ENCODE results near the gene NGFR. TPM values are rescaled to one million over a fixed set of nuclear protein-coding genes. Genes with fewer than 3 reads are reported as not detected.

The NGFR gene
- total RNA-seq, 2 experiments from 2014 or later: 0.10 to 1.1 TPM

DNA sequence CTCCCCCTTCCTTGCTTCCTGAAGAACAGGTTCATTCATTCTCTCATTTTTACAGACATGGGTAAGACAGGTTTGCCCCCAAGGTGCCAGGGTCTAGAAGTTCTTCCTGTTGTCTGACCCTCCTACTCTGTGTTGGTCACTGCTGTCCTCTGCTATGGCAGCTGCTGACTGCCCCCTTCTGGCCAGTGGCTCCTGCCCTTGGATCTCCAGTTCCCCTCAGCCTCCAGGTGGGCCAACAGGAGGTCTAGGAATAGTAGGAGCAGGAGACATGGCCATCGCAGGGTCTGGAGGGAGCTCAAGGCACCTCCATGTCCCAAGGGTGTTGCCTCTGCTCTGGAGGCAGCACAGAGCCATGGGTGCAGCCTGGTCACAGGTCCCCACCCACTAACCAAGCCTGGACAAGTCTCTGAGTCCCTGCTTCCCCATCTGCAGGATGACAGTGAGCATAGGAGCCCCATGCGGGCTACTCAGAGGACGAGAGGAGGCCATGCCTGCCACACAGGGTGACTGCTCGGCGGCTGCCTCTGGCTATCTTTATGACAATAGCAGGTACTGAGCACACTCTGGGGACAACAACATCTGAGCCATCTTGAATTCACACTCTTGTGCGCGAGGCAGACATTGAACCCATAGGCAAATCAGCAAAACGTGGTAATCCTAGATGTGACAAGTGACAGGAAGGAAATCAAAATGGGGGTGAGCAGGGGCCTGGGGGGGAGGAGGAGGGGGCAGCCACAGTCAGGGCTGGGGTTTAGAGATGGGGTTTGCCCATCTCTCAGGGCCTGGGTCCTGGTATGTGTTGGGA lies 53.6 kb downstream of the NGFR start:
- H3K9me3 ChIP-seq (ENCODE audit: low read length): no peaks in the 10 kb centered on the region
- POLR2A ChIA-PET: no interaction called here
- no peaks in the 10 kb centered on the region for H3K79me2 ChIP-seq (ENCODE audit: insufficient read depth, low read depth, low read length)
- BruUV-seq (replicated peaks): no TSS peak
- intact Hi-C loops (cut with micrococcal nuclease; ENCODE audit: unreplicated experiment): no loop called here
- no peak overlapping the region for H2AFZ ChIP-seq (ENCODE audit: low read length)
- H3K9me2 ChIP-seq (ENCODE audit: insufficient read depth, low read length): no peaks in the 10 kb centered on the region
- CTCF ChIA-PET (ENCODE audit: unreplicated experiment): no interaction called here
- no peaks in the 10 kb centered on the region for H4K20me1 ChIP-seq (ENCODE audit: insufficient read depth, low read length)
- H3K4me1 ChIP-seq (ENCODE audit: insufficient read depth, low read length, poor library complexity, severe bottlenecking): no peaks in the 10 kb centered on the region
- TF ChIP-seq EZH2phosphoT487 (IDR thresholded peaks at IDR 0.05; ENCODE audit: borderline replicate concordance, low read depth, low read length) (no peak), CTCF (conservative IDR thresholded peaks at IDR 0.05; ENCODE audit: low read length) (peak; percentile 58)
- no peaks in the 10 kb centered on the region for H3K36me3 ChIP-seq (ENCODE audit: insufficient read depth, low read length)
- no peak overlapping the region for H3K4me2 ChIP-seq (ENCODE audit: low read length)
- no peak for DNase-seq (ENCODE audit: low spot score)
- no peak overlapping the region for H3K27ac ChIP-seq (ENCODE audit: low read depth, low read length, poor library complexity, severe bottlenecking)
- no peak overlapping the region for H3K4me3 ChIP-seq (ENCODE audit: low read depth, low read length, poor library complexity, severe bottlenecking)

- Histone ChIP-seq H3K4me3 (ENCODE audit: low read depth, low read length, poor library complexity, severe bottlenecking) (no peak overlapping the region), H2AFZ (ENCODE audit: low read length) (no peak overlapping the region), H3K36me3 (ENCODE audit: insufficient read depth, low read length) (no peaks in the 10 kb centered on the region), H4K20me1 (ENCODE audit: insufficient read depth, low read length) (no peaks in the 10 kb centered on the region), H3K27ac (ENCODE audit: low read depth, low read length, poor library complexity, severe bottlenecking) (no peak overlapping the region), H3K9me2 (ENCODE audit: insufficient read depth, low read length) (no peaks in the 10 kb centered on the region), H3K79me2 (ENCODE audit: insufficient read depth, low read depth, low read length) (no peaks in the 10 kb centered on the region), H3K4me1 (ENCODE audit: insufficient read depth, low read length, poor library complexity, severe bottlenecking) (no peaks in the 10 kb centered on the region), H3K9me3 (ENCODE audit: low read length) (no peaks in the 10 kb centered on the region), H3K4me2 (ENCODE audit: low read length) (no peak overlapping the region)
- DNase-seq (ENCODE audit: low spot score): no peak
- no TSS peak for BruUV-seq (replicated peaks)
- TF ChIP-seq CTCF (conservative IDR thresholded peaks at IDR 0.05; ENCODE audit: low read length) (no peak), EZH2phosphoT487 (IDR thresholded peaks at IDR 0.05; ENCODE audit: borderline replicate concordance, low read depth, low read length) (no peak)
- POLR2A ChIA-PET: no interaction called here
- CTCF ChIA-PET (ENCODE audit: unreplicated experiment): no interaction called here
- intact Hi-C loops (cut with micrococcal nuclease; ENCODE audit: unreplicated experiment): no loop called here
These were observed 54.2 kb downstream of the NGFR start for GRCh38 chr17:49549311-49549605.

All from OCI-LY7 (cell line).